ENCODE results near the gene CCR7. TPM values are rescaled to one million over a fixed set of nuclear protein-coding genes. Genes with fewer than 3 reads are reported as not detected.

Gene CCR7
- total RNA-seq, 2 donors from 2014 or later, result 0.53 TPM; not detected in 1

GRCh38 chr17:40564195-40564882, 933 bp downstream of the CCR7 start:
- H3K9me3 Mint-ChIP-seq, result peaks cover 20% of the 10 kb centered on the region
- peaks cover 19% of the 10 kb centered on the region for H3K4me1 Mint-ChIP-seq
- TF ChIP-seq CTCF (conservative IDR thresholded peaks at IDR 0.05), result no peak

GRCh38 chr17:40563220-40564052, 1.8 kb downstream of the CCR7 start:
- Mint-ChIP-seq H3K36me3 (ENCODE audit: low read depth) (no peaks in the 10 kb centered on the region), H3K27me3 (ENCODE audit: insufficient read depth) (peaks cover 9% of the 10 kb centered on the region), H3K4me3 (no peak overlapping the region), H3K9me3 (peaks cover 16% of the 10 kb centered on the region), H3K27ac (no peak overlapping the region), H3K4me1 (peaks cover 19% of the 10 kb centered on the region)
- TF ChIP-seq CTCF (conservative IDR thresholded peaks at IDR 0.05), result peak; percentile 15
- H3K36me3 ChIP-seq (ENCODE audit: control insufficient read depth, insufficient read depth, low read length), result no peaks in the 10 kb centered on the region
- no peak overlapping the region for H3K9ac ChIP-seq (ENCODE audit: extremely low read depth, low read length, poor library complexity, severe bottlenecking)
- no peaks in the 10 kb centered on the region for H3K4me1 ChIP-seq (ENCODE audit: control insufficient read depth, insufficient read depth, low read length)
- peaks cover 22% of the 10 kb centered on the region for H3K9me3 ChIP-seq (ENCODE audit: control insufficient read depth, low read length)
- DNase-seq, result peak; percentile 54
- H3K4me3 ChIP-seq (ENCODE audit: low read length), result no peak overlapping the region
- H3K27me3 ChIP-seq (ENCODE audit: control insufficient read depth, insufficient read depth, low read length, poor library complexity, severe bottlenecking), result no peaks in the 10 kb centered on the region
- H3K27ac ChIP-seq (ENCODE audit: low read depth, low read length), result no peak overlapping the region
- 86 to 88% methylated on average over 8 to 13 of the region's 13 CpGs for WGBS, 2 experiments (ENCODE audit: insufficient coverage in 1 of 2, insufficient read length in 1 of 2)

More at GRCh38 chr17:40564195-40564882, 933 bp downstream of the CCR7 start:
- Mint-ChIP-seq H3K27me3 (ENCODE audit: insufficient read depth) (peaks cover 7% of the 10 kb centered on the region), H3K36me3 (ENCODE audit: low read depth) (no peaks in the 10 kb centered on the region), H3K27ac (no peak overlapping the region), H3K4me3 (no peak overlapping the region)
- Histone ChIP-seq H3K27ac (ENCODE audit: low read depth, low read length) (no peak overlapping the region), H3K4me1 (ENCODE audit: control insufficient read depth, insufficient read depth, low read length) (no peaks in the 10 kb centered on the region), H3K27me3 (ENCODE audit: control insufficient read depth, insufficient read depth, low read length, poor library complexity, severe bottlenecking) (no peaks in the 10 kb centered on the region), H3K9ac (ENCODE audit: extremely low read depth, low read length, poor library complexity, severe bottlenecking) (no peak overlapping the region), H3K4me3 (ENCODE audit: low read length) (no peak overlapping the region), H3K36me3 (ENCODE audit: control insufficient read depth, insufficient read depth, low read length) (no peaks in the 10 kb centered on the region), H3K9me3 (ENCODE audit: control insufficient read depth, low read length) (peaks cover 22% of the 10 kb centered on the region)
- 89 to 94% methylated on average over 8 to 13 of the region's 13 CpGs for WGBS, 2 experiments (ENCODE audit: insufficient coverage in 1 of 2, insufficient read length in 1 of 2)
- DNase-seq, result peak; percentile 51

GRCh38 chr17:40562838-40563219, 2.4 kb downstream of the CCR7 start:
- Histone ChIP-seq H3K9me3 (ENCODE audit: control insufficient read depth, low read length) (peaks cover 18% of the 10 kb centered on the region), H3K9ac (ENCODE audit: extremely low read depth, low read length, poor library complexity, severe bottlenecking) (no peak overlapping the region), H3K4me3 (ENCODE audit: low read length) (no peak overlapping the region), H3K27me3 (ENCODE audit: control insufficient read depth, insufficient read depth, low read length, poor library complexity, severe bottlenecking) (no peaks in the 10 kb centered on the region), H3K36me3 (ENCODE audit: control insufficient read depth, insufficient read depth, low read length) (no peaks in the 10 kb centered on the region), H3K4me1 (ENCODE audit: control insufficient read depth, insufficient read depth, low read length) (no peaks in the 10 kb centered on the region), H3K27ac (ENCODE audit: low read depth, low read length) (no peak overlapping the region)
- Mint-ChIP-seq H3K4me3 (no peak overlapping the region), H3K27me3 (ENCODE audit: insufficient read depth) (peaks cover 11% of the 10 kb centered on the region), H3K4me1 (peaks cover 19% of the 10 kb centered on the region), H3K36me3 (ENCODE audit: low read depth) (no peaks in the 10 kb centered on the region), H3K27ac (no peak overlapping the region), H3K9me3 (peaks cover 14% of the 10 kb centered on the region)
- WGBS, 2 experiments (ENCODE audit: insufficient coverage in 1 of 2, insufficient read length in 1 of 2), result 86 to 100% methylated on average over 1 of the region's 1 CpG
- DNase-seq, result peak; percentile 46
- no peak for TF ChIP-seq CTCF (conservative IDR thresholded peaks at IDR 0.05)

Measured in endodermal cell (in vitro differentiated cells).